Testis (tissue), 3 donors: Measurements from ENCODE around the gene RASAL2. TPM values are rescaled to one million over a fixed set of nuclear protein-coding genes. Genes with fewer than 3 reads are reported as not detected.
"Not testable (repeated sequence)": the region's sequence is repeated elsewhere in the genome, so short reads cannot be mapped to it uniquely, and the experiment has no call there.

Experiments used
- DNase-seq: peaks from one replicate; pipeline ENCODE4 v3.0.0-alpha.2; 2019
- H3K27ac ChIP-seq, 2 donors: fragments of 200-600 bp; sonication (generic); one replicate each; pipeline ENCODE4 v1.5.1; 2019
- H3K27me3 ChIP-seq: fragments of 200-600 bp; sonication (generic); one replicate; pipeline ENCODE4 v1.5.1; 2019
- H3K36me3 ChIP-seq: fragments of 200-600 bp; sonication (generic); one replicate; pipeline ENCODE4 v1.5.1; 2017; ENCODE audit warnings: low read depth; ENCODE audit errors: missing control alignments
- H3K4me1 ChIP-seq: fragments of 200-600 bp; sonication (generic); one replicate; pipeline ENCODE4 v1.5.1; 2019
- H3K4me3 ChIP-seq, 2 donors: fragments of 200-600 bp; sonication (generic); one replicate each; pipeline ENCODE4 v1.5.1; 2017 to 2019
- H3K9me3 ChIP-seq: fragments of 200-600 bp; sonication (generic); one replicate; pipeline ENCODE4 v1.5.1; 2017
- POLR2A ChIP-seq: fragments of 450-650 bp; IDR thresholded peaks from one replicate; pipeline ENCODE4 v1.6.1; 2017; ENCODE audit warnings: antibody characterized with exemption, mild to moderate bottlenecking, moderate library complexity
- WGBS, 2 donors: methylation state at CpG; one replicate each; pipeline ENCODE4 v1.1.5; 2018; 5-methylcytosine and 5-hydroxymethylcytosine counted together
- intact Hi-C: fragments of 100-400 bp; cut with DNase I; formaldehyde crosslinking; loops from one replicate; pipeline ENCODE4 v1.15.1; 2023; ENCODE audit warnings: low total_unique reads
- polyA plus RNA-seq: library from polyadenylated mRNA; stranded (reverse); fragments of 350-450 nt; fragmentation: Illumina TruSeq; extraction: RNeasy Lipid Tissue Mini Kit (QIAGEN cat#74804); gene quantifications from one replicate; pipeline ENCODE4 v1.2.3, GENCODE V29; 2014; ENCODE audit warnings: low read depth, low replicate concordance; ENCODE audit not compliant: insufficient read depth
- total RNA-seq, 2 donors: library from RNA; depleted of rRNA; stranded (reverse); fragments of >200 nt; gene quantifications; one replicate each; pipeline ENCODE4 v1.2.3, GENCODE V29; 2016
- TF ChIP-seq, protein P1 (sequence below), 3 experiments: fragments of 450-650 bp in 2 of 3; fragments of 200-600 bp in 1 of 3; sonication (generic) in 1 of 3; IDR thresholded peaks; one replicate each; pipeline ENCODE4 v1.5.1; 2016 to 2019; ENCODE audit warnings: antibody characterized with exemption in 3 of 3, mild to moderate bottlenecking in 2 of 3, moderate library complexity in 1 of 3

The RASAL2 gene
- total and polyA plus RNA-seq, 3 donors from 2014 or later, result 25.9 to 41.7 (median 39.6) TPM

DNA sequence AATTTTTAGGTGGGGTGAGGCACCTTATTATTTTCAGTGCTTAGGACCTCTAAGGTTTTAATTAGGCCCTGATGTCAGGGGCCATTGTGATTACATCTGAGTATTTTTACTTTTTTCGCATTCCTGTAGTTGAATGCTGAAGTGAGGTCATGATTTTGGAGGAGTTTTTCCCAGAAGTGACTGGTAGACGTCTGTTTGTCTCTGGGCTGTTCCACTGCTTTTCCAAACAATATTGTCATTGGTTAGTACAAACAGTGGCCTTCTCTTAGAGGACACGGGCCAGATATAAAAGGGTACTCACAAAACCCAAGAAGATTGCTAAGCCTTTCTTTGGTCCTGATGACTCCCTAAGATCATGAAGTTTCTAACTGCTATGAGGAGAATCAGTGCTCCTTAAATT, 7.6 kb upstream of the RASAL2 start:
- Histone ChIP-seq H3K27ac (no peak overlapping the region), H3K27me3 (no peaks in the 10 kb centered on the region), H3K9me3 (no peaks in the 10 kb centered on the region), H3K36me3 (no peaks in the 10 kb centered on the region), H3K4me1 (no peaks in the 10 kb centered on the region), H3K4me3 (no peak overlapping the region)
- no peak for DNase-seq
- intact Hi-C loops, result no loop called here
- TF ChIP-seq, protein P1, sequence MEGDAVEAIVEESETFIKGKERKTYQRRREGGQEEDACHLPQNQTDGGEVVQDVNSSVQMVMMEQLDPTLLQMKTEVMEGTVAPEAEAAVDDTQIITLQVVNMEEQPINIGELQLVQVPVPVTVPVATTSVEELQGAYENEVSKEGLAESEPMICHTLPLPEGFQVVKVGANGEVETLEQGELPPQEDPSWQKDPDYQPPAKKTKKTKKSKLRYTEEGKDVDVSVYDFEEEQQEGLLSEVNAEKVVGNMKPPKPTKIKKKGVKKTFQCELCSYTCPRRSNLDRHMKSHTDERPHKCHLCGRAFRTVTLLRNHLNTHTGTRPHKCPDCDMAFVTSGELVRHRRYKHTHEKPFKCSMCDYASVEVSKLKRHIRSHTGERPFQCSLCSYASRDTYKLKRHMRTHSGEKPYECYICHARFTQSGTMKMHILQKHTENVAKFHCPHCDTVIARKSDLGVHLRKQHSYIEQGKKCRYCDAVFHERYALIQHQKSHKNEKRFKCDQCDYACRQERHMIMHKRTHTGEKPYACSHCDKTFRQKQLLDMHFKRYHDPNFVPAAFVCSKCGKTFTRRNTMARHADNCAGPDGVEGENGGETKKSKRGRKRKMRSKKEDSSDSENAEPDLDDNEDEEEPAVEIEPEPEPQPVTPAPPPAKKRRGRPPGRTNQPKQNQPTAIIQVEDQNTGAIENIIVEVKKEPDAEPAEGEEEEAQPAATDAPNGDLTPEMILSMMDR (IDR thresholded peaks at IDR 0.05), result no peak
- no peak for TF ChIP-seq POLR2A
- 64 to 66% methylated on average over 3 of the region's 3 CpGs for WGBS, 2 donors

DNA sequence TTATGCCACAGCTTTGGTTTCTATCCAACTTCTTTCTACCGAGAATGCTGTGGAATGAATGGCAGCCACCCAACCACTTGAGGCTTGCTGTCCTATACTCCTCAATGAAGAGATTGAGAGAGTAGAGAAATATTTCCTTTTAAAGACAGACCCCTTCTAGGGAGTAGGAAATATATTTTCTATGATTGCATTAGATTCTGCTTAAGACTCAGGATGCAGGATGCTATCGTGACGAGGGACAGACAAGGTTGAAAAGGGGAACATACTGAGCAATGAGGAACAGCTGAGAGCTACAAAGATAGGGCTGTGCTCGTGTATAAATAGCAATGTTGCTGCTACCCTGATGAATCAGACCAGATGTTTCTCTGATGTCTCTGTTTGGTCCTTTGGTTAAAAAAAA, 7.1 kb upstream of the RASAL2 start:
- Histone ChIP-seq H3K36me3 (no peaks in the 10 kb centered on the region), H3K4me1 (no peaks in the 10 kb centered on the region), H3K27me3 (no peaks in the 10 kb centered on the region), H3K4me3 (no peak overlapping the region), H3K27ac (no peak overlapping the region), H3K9me3 (no peaks in the 10 kb centered on the region)
- WGBS, 2 donors, result 43 to 44% methylated on average over 4 of the region's 4 CpGs
- TF ChIP-seq POLR2A, result no peak
- TF ChIP-seq, protein P1 (IDR thresholded peaks at IDR 0.05), result no peak
- intact Hi-C loops, result no loop called here
- no peak for DNase-seq

DNA sequence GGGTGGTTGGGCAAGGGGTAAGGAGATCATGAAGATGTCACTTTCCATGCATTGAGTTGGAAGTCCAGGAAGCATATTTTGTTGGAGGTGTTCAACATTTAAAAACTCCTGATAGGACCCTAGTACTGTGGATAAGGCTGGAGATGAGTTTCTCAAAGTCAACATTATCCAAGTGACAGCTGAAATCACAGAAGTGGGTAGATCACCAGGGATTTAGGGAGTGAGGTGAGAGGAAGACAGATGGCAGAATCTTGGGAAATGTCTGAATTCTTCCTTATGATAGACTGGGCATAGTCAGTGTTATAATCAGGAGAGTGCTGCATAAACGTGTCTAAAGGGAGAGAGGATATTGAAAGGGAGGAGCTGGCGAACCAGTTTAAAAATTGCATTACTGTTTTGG, 5.3 kb upstream of the RASAL2 start:
- Histone ChIP-seq H3K4me1 (peaks cover 8% of the 10 kb centered on the region), H3K4me3 (no peak overlapping the region), H3K36me3 (no peaks in the 10 kb centered on the region), H3K9me3 (no peaks in the 10 kb centered on the region), H3K27me3 (no peaks in the 10 kb centered on the region), H3K27ac (no peak overlapping the region)
- 80 to 81% methylated on average over 2 of the region's 2 CpGs for WGBS, 2 donors
- intact Hi-C loops, result no loop called here
- DNase-seq, result no peak
- TF ChIP-seq, protein P1 (IDR thresholded peaks at IDR 0.05), result no peak
- TF ChIP-seq POLR2A, result no peak

DNA sequence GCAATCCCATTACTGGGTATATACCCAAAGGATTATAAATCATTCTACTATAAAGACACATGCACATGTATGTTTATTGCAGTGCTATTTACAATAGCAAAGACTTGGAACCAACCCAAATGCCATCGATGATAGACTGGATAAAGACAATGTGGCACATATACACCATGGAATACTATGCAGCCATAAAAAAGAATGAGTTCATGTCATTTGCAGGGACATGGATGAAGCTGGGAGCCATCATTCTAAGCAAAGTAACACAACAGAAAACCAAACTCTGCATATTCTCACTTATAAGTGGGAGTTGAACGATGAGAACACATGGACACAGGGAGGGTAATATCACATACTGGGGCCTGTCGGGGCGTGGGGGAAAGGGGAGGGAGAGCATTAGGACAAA, 2.5 kb upstream of the RASAL2 start:
- H3K36me3 ChIP-seq, H3K9me3 ChIP-seq, H3K27ac ChIP-seq, H3K4me1 ChIP-seq, H3K27me3 ChIP-seq, H3K4me3 ChIP-seq, intact Hi-C loops, DNase-seq: not testable (repeated sequence)
- 91 to 94% methylated on average over 4 of the region's 4 CpGs for WGBS, 2 donors

DNA sequence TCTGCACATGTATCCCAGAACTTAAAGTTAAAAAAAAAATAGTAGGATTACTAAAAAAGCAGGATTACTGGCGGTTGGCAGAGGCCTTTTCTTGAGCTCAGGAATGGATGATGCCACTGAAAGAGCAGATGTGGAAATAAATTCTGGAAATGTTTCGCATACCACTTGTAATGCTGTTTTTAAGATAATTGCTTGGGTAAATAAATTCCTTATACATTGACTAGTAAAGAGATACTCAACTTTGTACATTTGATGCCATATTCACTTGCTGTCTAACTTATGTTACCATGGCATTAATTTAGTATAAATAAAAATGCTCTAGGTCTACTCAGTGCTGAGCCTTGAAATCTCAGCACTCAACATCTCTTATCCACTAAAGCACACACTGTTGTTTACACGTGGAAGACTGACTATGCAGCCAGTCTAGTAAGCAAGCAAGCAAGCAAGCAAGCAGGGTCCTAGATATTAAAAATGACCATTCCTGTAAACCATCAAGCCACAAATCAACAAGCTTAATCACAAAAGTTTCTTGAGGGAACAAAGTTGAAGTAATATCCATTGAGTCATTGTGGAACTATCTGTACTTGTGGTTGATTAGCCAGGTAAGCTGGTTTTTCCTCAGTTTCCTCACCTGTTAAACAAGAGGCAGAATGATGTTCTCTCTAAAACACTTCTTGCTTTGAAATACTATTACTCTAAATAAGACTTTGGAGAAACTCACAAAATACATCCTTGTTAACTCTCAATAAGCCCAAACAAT, 1.7 kb upstream of the RASAL2 start:
- Histone ChIP-seq H3K9me3 (no peaks in the 10 kb centered on the region), H3K36me3 (no peaks in the 10 kb centered on the region), H3K4me3 (no peak overlapping the region), H3K27me3 (no peaks in the 10 kb centered on the region), H3K4me1 (peaks cover 8% of the 10 kb centered on the region), H3K27ac (no peak overlapping the region)
- intact Hi-C loops, result no loop called here
- DNase-seq, result no peak
- TF ChIP-seq, protein P1 (IDR thresholded peaks at IDR 0.05), result no peak
- TF ChIP-seq POLR2A, result no peak
- whole genome bisulfite sequencing, 2 donors, result 69 to 80% methylated on average over 3 of the region's 3 CpGs
